GM21381 (cell line): Measurements from ENCODE around the gene CASTOR2.
"Not testable (repeated sequence)": the region's sequence is repeated elsewhere in the genome, so short reads cannot be mapped to it uniquely, and the experiment has no call there.

Source experiments
- ATAC-seq: cut with Tn5 transposase; IDR thresholded peaks from one replicate; pipeline ENCODE4 v1.9.1; 2021; ENCODE audit warnings: mild to moderate bottlenecking, moderate library complexity; ENCODE audit not compliant: unreplicated experiment

Gene CASTOR2

DNA sequence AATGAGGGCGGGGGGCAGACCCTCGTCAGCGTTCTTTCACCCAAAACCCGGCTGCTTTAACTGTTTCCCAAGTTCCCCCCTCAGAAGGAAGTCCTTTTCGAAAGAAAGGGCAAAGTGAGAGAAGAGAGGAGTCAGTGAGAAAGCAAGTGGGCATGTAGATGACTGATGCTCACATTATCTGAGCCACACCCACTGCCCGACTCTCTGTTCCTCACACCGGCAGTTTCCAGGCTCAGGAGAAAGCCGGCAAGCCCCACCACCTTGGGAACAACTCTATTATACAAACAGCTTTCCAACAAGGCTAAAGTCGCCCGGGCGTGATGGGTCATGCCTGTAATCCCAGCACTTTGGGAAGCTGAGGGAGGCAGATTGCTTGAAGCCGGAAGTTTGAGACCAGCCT lies 86.0 kb downstream of the CASTOR2 start:
- no peak for ATAC-seq

DNA sequence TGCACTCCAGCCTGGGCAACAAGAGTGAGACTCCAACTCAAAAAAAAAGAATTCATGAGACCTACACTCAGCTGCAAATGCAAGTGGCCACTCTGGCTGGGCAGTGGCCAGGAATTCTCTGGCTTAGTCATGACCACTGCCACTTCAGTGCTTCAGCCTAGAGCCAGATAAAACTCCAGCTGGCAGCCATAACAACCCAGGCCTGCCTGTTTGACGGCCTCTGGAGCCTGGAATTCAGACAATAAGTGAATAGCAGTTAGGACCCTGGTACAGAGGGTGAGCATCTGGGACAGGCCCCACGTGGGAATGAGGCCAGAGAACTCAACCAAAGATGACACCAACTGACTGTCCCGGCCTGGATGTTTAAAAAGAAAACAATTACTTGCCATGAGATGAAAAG lies 90.2 kb downstream of the CASTOR2 start:
- no peak for ATAC-seq

DNA sequence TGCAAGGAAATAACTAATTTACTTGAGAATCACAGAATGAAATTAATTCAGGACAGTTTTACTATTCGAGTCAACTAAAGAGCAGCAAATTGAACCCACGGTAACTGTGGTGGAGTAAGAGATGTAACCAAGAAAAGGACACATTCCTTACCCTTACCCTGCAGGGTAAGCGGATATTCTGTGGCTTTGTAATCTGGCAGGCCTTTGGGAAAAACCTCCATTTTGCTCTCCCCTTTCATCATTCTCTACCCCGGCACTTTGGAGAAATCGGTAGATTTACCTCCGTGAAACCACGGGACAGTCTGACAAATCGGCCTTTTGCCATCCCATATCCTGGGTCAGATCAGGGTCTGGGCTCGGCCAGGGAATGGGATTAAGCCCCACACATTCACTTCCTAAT lies 90.7 kb downstream of the CASTOR2 start:
- ATAC-seq: no peak

DNA sequence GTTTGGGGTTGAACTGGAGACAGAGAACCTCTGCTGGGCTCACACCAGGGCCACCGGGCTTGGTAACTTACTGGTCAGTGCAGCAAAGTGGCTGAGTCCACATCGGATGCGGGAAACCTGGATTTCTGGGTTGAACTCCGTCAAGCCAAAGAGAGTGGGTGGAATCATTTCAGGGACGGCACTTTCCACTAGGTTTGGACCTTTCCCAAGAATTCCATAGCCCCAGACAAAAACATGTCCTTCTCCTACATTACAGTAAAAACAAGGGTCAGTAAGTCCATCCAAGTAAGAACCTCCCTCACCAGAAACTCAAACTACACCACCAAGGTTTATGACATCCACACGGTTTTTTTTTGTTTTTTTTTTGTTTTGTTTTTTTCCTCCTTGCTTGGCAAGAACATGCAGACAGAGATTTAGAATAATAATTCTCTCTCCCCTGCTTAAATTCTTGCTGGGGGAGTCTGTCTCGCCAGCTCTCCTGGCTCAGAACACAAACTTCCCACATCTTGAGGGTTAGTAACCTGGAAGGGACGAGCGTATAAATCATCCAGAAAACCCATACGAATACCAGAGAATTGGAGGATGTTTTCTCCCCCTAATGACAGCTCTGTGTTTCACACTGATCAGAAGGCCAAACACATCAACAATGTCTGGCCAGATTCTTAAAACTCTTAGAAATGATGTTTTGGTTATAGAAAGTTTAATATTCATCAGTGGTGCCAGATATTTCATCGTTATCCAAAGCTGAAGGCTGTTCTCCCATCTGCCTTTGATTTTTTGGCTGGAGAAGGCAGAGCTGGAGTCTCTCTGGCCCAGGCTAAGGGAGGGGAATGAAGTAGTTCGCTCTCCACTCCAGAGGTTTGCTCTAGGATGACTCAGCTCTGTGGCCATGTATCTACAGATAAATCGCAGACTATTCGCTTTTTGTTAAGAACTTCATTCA lies 91.6 kb downstream of the CASTOR2 start:
- no peak for ATAC-seq

DNA sequence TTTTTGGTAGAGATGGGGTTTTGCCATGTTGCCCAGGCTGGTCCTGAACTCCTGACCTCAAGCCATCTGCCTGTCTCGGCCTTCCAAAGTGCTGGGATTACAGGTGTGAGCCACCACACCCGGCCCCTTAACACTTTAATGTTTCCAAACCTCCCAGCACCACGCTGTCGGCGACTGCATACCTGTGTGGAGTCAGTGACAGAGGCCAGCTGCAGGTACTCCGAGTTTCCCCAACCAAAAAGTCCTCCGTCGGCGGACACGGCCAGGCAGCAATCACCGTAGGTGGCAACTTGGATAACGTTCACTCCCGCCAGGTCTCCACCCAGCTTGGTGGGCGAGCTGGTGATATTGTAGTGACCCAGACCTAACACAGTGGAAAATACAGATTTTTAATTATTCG lies 93.9 kb downstream of the CASTOR2 start:
- ATAC-seq: no peak

- no peak for ATAC-seq
These were observed 99.8 kb downstream of the CASTOR2 start for GRCh38 chr7:75064291-75064690.

DNA sequence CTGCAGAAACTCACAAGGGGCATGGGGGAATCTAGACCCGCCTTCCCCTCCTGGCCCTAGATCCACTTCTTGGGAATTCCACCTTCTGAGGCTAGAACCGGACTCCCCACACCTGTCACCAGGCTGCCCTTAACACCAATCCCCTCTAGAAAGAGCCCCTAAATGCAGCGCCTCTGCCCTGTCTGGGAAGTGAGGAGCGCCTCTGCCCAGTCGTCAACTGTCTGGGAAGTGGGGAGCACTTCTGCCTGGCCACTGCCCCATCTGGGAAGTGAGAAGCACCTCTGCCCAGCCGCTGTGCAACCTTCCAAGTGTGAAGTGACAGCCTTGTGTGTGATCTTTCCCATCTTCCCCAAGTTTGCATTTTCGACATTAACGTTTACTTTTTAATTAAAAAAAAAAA lies 100.3 kb downstream of the CASTOR2 start:
- no peak for ATAC-seq

DNA sequence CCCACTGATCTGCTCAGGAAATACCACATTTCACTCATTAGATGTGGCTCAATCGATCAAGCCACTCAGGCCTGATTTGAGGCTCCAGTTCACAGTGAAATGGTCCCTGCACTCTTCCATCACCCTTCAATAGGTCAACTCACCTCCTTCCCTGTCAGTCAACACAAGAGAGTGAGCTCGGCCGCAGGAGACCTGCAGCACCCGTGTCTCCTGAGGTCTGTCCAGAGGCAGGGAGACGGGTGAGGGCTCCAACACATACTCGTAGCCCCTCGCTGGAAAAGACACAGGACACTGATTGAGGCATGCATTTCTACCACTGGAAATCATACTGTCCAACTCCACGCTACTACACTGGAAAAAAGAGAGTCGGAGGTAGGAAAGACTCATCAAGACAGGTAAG lies 102.0 kb downstream of the CASTOR2 start:
- ATAC-seq: no peak

GRCh38 chr7:75072981-75073283 lies 108.4 kb downstream of the CASTOR2 start:
- no peak for ATAC-seq

- ATAC-seq: not testable (repeated sequence)
These were observed 109.7 kb downstream of the CASTOR2 start for GRCh38 chr7:75074262-75074641.
